PFSK-1 (cell line): ENCODE results near the gene SEC61A1.

ENCODE experiments used
- FOXP2 ChIP-seq: optimal IDR thresholded peaks from 2 replicates; pipeline ENCODE3; 2011; ENCODE audit warnings: borderline replicate concordance, control low read depth, inconsistent platforms; ENCODE audit not compliant: insufficient read depth; ENCODE audit errors: extremely low read length, extremely low read depth
- POLR2AphosphoS5 ChIP-seq: IDR thresholded peaks from 2 replicates; pipeline ENCODE4 v1.6.1; 2012; ENCODE audit warnings: low read depth, mild to moderate bottlenecking, control low read depth, low read length, moderate library complexity
- REST ChIP-seq, 2 experiments: IDR thresholded peaks; 2 replicates each; pipeline versions ENCODE4 v1.6.1 to v1.8.0; 2011 to 2012; ENCODE audit warnings: low read depth in 2 of 2, low read length in 2 of 2, control low read depth in 1 of 2, inconsistent platforms in 1 of 2, mild to moderate bottlenecking in 1 of 2, moderate library complexity in 1 of 2; ENCODE audit not compliant: insufficient read depth in 1 of 2
- SIN3A ChIP-seq: IDR thresholded peaks from 2 replicates; pipeline ENCODE4 v1.6.1; 2012; ENCODE audit warnings: mild to moderate bottlenecking, low read length, moderate library complexity, borderline replicate concordance; ENCODE audit not compliant: insufficient read depth
- TAF1 ChIP-seq: IDR thresholded peaks from 2 replicates; pipeline ENCODE4 v1.6.1; 2012; ENCODE audit warnings: low read length, control low read depth, borderline replicate concordance; ENCODE audit not compliant: insufficient read depth

DNA sequence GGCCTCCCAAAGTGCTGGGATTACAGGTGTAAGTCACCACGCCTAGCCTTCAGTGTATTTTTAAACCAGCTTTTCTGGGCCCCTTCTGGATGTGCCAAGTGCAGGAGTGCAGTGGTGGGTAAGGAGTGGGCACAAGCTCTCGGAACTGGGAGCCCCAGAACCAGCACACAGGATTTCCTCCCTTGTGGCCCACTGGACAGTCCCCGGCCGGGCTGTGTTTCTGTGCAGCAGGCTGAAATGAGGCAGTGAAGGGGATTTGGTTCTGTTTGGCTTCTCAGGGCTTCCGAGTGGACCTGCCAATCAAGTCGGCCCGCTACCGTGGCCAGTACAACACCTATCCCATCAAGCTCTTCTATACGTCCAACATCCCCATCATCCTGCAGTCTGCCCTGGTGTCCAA, 14.4 kb downstream of the SEC61A1 start:
- TF ChIP-seq POLR2AphosphoS5 (no peak), REST (IDR thresholded peaks at IDR 0.05; ENCODE audit: insufficient read depth in 1 of 2, low read depth in 2 of 2, low read length in 2 of 2) (no peak), SIN3A (no peak), TAF1 (no peak), FOXP2 (no peak)
